SK-N-SH (cell line): ENCODE results near the gene AGAP1.

Source experiments
- EP300 ChIP-seq, 2 experiments: IDR thresholded peaks; 2 replicates each; pipeline versions ENCODE4 v1.4.0 to v1.6.1; 2012; ENCODE audit warnings: borderline replicate concordance in 1 of 2, low read depth in 1 of 2, low read length in 1 of 2
- MXI1 ChIP-seq: IDR thresholded peaks from 2 replicates; pipeline ENCODE4 v1.6.1; 2012; ENCODE audit warnings: mild to moderate bottlenecking, low read depth, low read length, improper control_type of control experiment
- NRF1 ChIP-seq: IDR thresholded peaks from 2 replicates; pipeline ENCODE4 v1.6.1; 2012; ENCODE audit warnings: low read depth, mild to moderate bottlenecking, low read length
- RAD21 ChIP-seq: IDR thresholded peaks from 2 replicates; pipeline ENCODE4 v1.6.1; 2012; ENCODE audit warnings: mild to moderate bottlenecking, low read length
- TCF12 ChIP-seq: IDR thresholded peaks from 2 replicates; pipeline ENCODE4 v1.4.0; 2012
- YY1 ChIP-seq: IDR thresholded peaks from 2 replicates; pipeline ENCODE4 v1.4.0; 2012; ENCODE audit warnings: low read depth, mild to moderate bottlenecking
- TF ChIP-seq, protein P1 (sequence below): fragments of 150-350 bp; IDR thresholded peaks from 2 replicates; pipeline ENCODE4 v1.6.1; 2017; ENCODE audit warnings: antibody characterized with exemption, low read length, low read depth, borderline replicate concordance
- TF ChIP-seq, protein P2 (sequence below): fragments of 200-600 bp; sonication (generic); IDR thresholded peaks from 2 replicates; pipeline ENCODE4 v1.6.1; 2017; ENCODE audit warnings: antibody characterized with exemption, mild to moderate bottlenecking, moderate library complexity

DNA sequence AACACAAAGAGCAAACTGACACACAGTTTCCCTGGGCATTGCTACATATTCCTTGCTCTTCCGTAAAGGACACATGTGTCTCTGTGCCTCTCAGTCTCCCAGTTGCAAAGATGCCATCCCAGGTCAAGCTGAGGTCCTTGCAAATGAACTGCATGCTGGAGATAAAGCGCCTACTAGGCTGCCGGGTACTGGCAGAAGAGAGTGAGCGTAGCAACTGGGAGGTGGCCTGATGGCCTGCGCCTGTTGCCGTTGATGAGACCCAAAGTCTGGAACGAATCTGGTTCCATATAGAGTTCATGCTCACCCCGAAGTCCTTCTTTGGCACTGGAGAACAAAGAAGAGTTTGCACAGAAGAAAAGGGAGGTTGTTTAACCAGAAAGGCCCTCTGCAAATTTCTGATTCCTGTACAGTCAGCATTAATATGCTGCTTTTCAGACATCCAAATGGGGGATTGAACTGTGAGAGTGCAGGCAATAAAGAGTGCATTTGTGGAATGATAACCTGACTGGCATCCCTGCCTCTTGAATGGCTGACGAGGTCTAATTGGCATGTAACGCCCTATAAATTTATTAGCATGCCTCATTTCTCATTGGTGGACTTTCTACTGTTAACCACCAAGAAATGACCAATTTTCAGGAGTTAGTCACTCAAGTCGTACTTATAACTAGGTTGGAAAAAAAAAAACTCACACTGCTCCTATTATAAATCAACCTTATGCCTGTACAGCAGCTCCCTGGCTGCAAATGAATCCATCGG, 595.6 kb downstream of the AGAP1 start:
- TF ChIP-seq TCF12 = no peak
- TF ChIP-seq, protein P1, sequence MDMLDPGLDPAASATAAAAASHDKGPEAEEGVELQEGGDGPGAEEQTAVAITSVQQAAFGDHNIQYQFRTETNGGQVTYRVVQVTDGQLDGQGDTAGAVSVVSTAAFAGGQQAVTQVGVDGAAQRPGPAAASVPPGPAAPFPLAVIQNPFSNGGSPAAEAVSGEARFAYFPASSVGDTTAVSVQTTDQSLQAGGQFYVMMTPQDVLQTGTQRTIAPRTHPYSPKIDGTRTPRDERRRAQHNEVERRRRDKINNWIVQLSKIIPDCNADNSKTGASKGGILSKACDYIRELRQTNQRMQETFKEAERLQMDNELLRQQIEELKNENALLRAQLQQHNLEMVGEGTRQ = no peak
- TF ChIP-seq, protein P2, sequence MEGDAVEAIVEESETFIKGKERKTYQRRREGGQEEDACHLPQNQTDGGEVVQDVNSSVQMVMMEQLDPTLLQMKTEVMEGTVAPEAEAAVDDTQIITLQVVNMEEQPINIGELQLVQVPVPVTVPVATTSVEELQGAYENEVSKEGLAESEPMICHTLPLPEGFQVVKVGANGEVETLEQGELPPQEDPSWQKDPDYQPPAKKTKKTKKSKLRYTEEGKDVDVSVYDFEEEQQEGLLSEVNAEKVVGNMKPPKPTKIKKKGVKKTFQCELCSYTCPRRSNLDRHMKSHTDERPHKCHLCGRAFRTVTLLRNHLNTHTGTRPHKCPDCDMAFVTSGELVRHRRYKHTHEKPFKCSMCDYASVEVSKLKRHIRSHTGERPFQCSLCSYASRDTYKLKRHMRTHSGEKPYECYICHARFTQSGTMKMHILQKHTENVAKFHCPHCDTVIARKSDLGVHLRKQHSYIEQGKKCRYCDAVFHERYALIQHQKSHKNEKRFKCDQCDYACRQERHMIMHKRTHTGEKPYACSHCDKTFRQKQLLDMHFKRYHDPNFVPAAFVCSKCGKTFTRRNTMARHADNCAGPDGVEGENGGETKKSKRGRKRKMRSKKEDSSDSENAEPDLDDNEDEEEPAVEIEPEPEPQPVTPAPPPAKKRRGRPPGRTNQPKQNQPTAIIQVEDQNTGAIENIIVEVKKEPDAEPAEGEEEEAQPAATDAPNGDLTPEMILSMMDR = no peak
- TF ChIP-seq NRF1 = no peak
- no peak for TF ChIP-seq MXI1
- no peak for TF ChIP-seq EP300 (IDR thresholded peaks at IDR 0.05; ENCODE audit: borderline replicate concordance in 1 of 2, low read depth in 1 of 2, low read length in 1 of 2)
- TF ChIP-seq RAD21 = no peak
- no peak for TF ChIP-seq YY1
